Panc1 (cell line): ENCODE data around the gene FBXO22. TPM values are rescaled to one million over a fixed set of nuclear protein-coding genes. Genes with fewer than 3 reads are reported as not detected.
"Not testable (repeated sequence)": the region's sequence is repeated elsewhere in the genome, so short reads cannot be mapped to it uniquely, and the experiment has no call there.

Experiments
- ATAC-seq: fragments of 200-7000 bp; cut with Tn5 transposase; 2 replicates; pipeline ENCODE4 v1.9.1; 2020; ENCODE audit warnings: mild to moderate bottlenecking, moderate library complexity
- BruUV-seq: library from RNA; stranded (reverse); fragments of 400-500 nt; replicated peaks from 2 replicates; lab custom pipeline; 2021; lab: Mats Ljungman, UMichigan
- CTCF ChIA-PET: fragments of 300-600 bp; sonication (Branson Sonifier 250); formaldehyde crosslinking; loops from one replicate; lab custom pipeline; 2022; ENCODE audit warnings: antibody characterized with exemption; lab: Charles Lee
- POLR2A ChIA-PET: fragments of 300-600 bp; sonication (Branson Sonifier 250); formaldehyde crosslinking; loops from one replicate; lab custom pipeline; 2022; ENCODE audit warnings: antibody characterized with exemption; lab: Charles Lee
- DNase-seq: peaks from one replicate; pipeline ENCODE4 v3.0.0-alpha.2; 2010; ENCODE audit warnings: low read depth, low spot score
- H3K27ac ChIP-seq: 2 replicates; pipeline ENCODE4 v1.5.1; 2011; ENCODE audit warnings: mild to moderate bottlenecking, low read length, inconsistent platforms
- H3K27me3 ChIP-seq: fragments of 200-500 bp; sonication (Bioruptor generic); 2 replicates; pipeline ENCODE4 v1.6.0; 2014; ENCODE audit warnings: low read length, inconsistent platforms; ENCODE audit not compliant: control insufficient read depth, insufficient read depth
- H3K36me3 ChIP-seq: fragments of 200-500 bp; sonication (Bioruptor generic); 2 replicates; pipeline ENCODE4 v1.5.1; 2014; ENCODE audit warnings: inconsistent platforms, mild to moderate bottlenecking, low read length, moderate library complexity; ENCODE audit not compliant: control insufficient read depth, insufficient read depth
- H3K4me1 ChIP-seq: 2 replicates; pipeline ENCODE4 v1.5.1; 2011; ENCODE audit warnings: inconsistent platforms, mild to moderate bottlenecking, low read length, moderate library complexity; ENCODE audit not compliant: control insufficient read depth, insufficient read depth
- H3K4me3 ChIP-seq, 2 experiments: 2 replicates each; pipeline ENCODE4 v1.5.1; 2011 to 2012; ENCODE audit warnings: low read depth in 2 of 2, low read length in 2 of 2, mild to moderate bottlenecking in 2 of 2, inconsistent platforms in 1 of 2, moderate library complexity in 1 of 2
- H3K9me3 ChIP-seq: fragments of 200-500 bp; sonication (Bioruptor generic); 2 replicates; pipeline ENCODE4 v1.5.1; 2014; ENCODE audit warnings: low read depth, mild to moderate bottlenecking, inconsistent platforms, low read length, moderate library complexity; ENCODE audit not compliant: control insufficient read depth, insufficient read depth
- POLR2AphosphoS5 ChIP-seq: IDR thresholded peaks from 2 replicates; pipeline ENCODE4 v1.6.1; 2012; ENCODE audit warnings: mild to moderate bottlenecking, low read depth, low read length, moderate library complexity
- SIN3A ChIP-seq: IDR thresholded peaks from 2 replicates; pipeline ENCODE4 v1.6.1; 2012; ENCODE audit warnings: low read depth, mild to moderate bottlenecking, low read length, moderate library complexity, borderline replicate concordance; ENCODE audit not compliant: insufficient read depth
- TCF7L2 ChIP-seq: IDR thresholded peaks from 2 replicates; pipeline ENCODE4 v1.6.1; 2011; ENCODE audit warnings: mild to moderate bottlenecking, low read depth, low read length, inconsistent platforms
- in situ Hi-C: cut with HindIII; loops from 2 replicates; pipeline ENCODE4 v1.10.0; 2016; ENCODE audit warnings: low sequenced_read_pairs, low pct_unique_long_range_greater_than_20kb
- intact Hi-C: fragments of 100-400 bp; cut with micrococcal nuclease; formaldehyde crosslinking; loops from one replicate; pipeline ENCODE4 v1.10.0; 2022; ENCODE audit not compliant: unreplicated experiment
- total RNA-seq: library from RNA; stranded (reverse); gene quantifications from one replicate; pipeline ENCODE4 v1.2.1, GENCODE V29; 2021; ENCODE audit not compliant: unreplicated experiment
- TF ChIP-seq, protein P1 (sequence below), 2 experiments: IDR thresholded peaks; 2 replicates each; pipeline ENCODE4 v1.6.1; 2011 to 2012; ENCODE audit warnings: low read depth in 2 of 2, control low read depth in 1 of 2, low read length in 1 of 2, mild to moderate bottlenecking in 1 of 2, moderate library complexity in 1 of 2; ENCODE audit not compliant: insufficient read depth in 1 of 2
- TF ChIP-seq, protein P2 (sequence below): fragments of 450-650 bp; IDR thresholded peaks from 2 replicates; pipeline ENCODE4 v1.5.1; 2017; ENCODE audit warnings: mild to moderate bottlenecking

Gene FBXO22
- total RNA-seq, 1 experiment from 2014 or later, result 65.9 TPM

DNA sequence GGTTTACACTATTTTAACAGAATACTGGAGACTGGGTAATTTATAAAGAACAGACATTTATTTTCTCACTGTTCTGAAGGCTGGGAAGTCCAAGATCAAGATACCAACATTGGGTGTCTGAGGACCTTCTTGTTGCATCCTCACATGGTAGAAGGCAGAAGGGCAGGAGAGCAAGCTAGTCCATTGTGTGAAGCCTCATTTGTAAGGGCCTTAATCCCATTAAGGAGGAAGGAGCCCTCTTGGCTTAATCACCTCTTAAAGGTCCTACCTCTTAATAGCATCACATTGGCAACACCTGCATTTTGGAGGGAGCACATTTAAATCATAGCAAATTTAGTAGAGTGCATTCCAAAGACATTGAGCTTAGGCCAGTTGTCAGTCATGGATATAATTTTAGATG is 34.2 kb upstream of the FBXO22 start:
- no TSS peak for BruUV-seq
- in situ Hi-C loops, result no loop called here
- DNase-seq (no peak), ATAC-seq (no peak)
- Histone ChIP-seq H3K27me3 (no peaks in the 10 kb centered on the region), H3K36me3 (peaks cover 2% of the 10 kb centered on the region; the same call in 1 of the 2 replicates), H3K4me3 (no peak overlapping the region), H3K27ac (no peak overlapping the region), H3K9me3 (no peaks in the 10 kb centered on the region), H3K4me1 (no peaks in the 10 kb centered on the region)
- ChIA-PET POLR2A (no interaction called here), CTCF (no interaction called here)
- intact Hi-C loops, result no loop called here
- no peak for TF ChIP-seq SIN3A
- TF ChIP-seq, protein P1, sequence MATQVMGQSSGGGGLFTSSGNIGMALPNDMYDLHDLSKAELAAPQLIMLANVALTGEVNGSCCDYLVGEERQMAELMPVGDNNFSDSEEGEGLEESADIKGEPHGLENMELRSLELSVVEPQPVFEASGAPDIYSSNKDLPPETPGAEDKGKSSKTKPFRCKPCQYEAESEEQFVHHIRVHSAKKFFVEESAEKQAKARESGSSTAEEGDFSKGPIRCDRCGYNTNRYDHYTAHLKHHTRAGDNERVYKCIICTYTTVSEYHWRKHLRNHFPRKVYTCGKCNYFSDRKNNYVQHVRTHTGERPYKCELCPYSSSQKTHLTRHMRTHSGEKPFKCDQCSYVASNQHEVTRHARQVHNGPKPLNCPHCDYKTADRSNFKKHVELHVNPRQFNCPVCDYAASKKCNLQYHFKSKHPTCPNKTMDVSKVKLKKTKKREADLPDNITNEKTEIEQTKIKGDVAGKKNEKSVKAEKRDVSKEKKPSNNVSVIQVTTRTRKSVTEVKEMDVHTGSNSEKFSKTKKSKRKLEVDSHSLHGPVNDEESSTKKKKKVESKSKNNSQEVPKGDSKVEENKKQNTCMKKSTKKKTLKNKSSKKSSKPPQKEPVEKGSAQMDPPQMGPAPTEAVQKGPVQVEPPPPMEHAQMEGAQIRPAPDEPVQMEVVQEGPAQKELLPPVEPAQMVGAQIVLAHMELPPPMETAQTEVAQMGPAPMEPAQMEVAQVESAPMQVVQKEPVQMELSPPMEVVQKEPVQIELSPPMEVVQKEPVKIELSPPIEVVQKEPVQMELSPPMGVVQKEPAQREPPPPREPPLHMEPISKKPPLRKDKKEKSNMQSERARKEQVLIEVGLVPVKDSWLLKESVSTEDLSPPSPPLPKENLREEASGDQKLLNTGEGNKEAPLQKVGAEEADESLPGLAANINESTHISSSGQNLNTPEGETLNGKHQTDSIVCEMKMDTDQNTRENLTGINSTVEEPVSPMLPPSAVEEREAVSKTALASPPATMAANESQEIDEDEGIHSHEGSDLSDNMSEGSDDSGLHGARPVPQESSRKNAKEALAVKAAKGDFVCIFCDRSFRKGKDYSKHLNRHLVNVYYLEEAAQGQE (IDR thresholded peaks at IDR 0.05; ENCODE audit: insufficient read depth in 1 of 2, low read depth in 2 of 2, low read length in 1 of 2), result no peak
- TF ChIP-seq TCF7L2, result no peak
- no peak for TF ChIP-seq POLR2AphosphoS5
- TF ChIP-seq, protein P2, sequence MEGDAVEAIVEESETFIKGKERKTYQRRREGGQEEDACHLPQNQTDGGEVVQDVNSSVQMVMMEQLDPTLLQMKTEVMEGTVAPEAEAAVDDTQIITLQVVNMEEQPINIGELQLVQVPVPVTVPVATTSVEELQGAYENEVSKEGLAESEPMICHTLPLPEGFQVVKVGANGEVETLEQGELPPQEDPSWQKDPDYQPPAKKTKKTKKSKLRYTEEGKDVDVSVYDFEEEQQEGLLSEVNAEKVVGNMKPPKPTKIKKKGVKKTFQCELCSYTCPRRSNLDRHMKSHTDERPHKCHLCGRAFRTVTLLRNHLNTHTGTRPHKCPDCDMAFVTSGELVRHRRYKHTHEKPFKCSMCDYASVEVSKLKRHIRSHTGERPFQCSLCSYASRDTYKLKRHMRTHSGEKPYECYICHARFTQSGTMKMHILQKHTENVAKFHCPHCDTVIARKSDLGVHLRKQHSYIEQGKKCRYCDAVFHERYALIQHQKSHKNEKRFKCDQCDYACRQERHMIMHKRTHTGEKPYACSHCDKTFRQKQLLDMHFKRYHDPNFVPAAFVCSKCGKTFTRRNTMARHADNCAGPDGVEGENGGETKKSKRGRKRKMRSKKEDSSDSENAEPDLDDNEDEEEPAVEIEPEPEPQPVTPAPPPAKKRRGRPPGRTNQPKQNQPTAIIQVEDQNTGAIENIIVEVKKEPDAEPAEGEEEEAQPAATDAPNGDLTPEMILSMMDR, result no peak

GRCh38 chr15:75871589-75871988 is 32.1 kb upstream of the FBXO22 start:
- CTCF ChIA-PET, BruUV-seq, in situ Hi-C loops, POLR2A ChIA-PET, intact Hi-C loops, H3K36me3 ChIP-seq, H3K4me3 ChIP-seq, DNase-seq, H3K27ac ChIP-seq, H3K4me1 ChIP-seq, H3K27me3 ChIP-seq, H3K9me3 ChIP-seq, ATAC-seq: not testable (repeated sequence)

- Histone ChIP-seq H3K4me1 (no peaks in the 10 kb centered on the region), H3K4me3 (no peak overlapping the region), H3K27ac (no peak overlapping the region), H3K9me3 (no peaks in the 10 kb centered on the region), H3K36me3 (peaks cover 2% of the 10 kb centered on the region; the same call in 1 of the 2 replicates), H3K27me3 (no peaks in the 10 kb centered on the region)
- DNase-seq (no peak), ATAC-seq (no peak)
- intact Hi-C loops (no loop called here), in situ Hi-C loops (no loop called here)
- ChIA-PET CTCF (no interaction called here), POLR2A (interaction anchor here (0.6 kb wide), 2 partner anchors 294 to 620 kb away, joined by 3 read pairs; no protein-coding TSS in a partner anchor)
- no peak for TF ChIP-seq TCF7L2
- TF ChIP-seq SIN3A, result no peak
- TF ChIP-seq, protein P2, result no peak
- TF ChIP-seq, protein P1 (IDR thresholded peaks at IDR 0.05; ENCODE audit: insufficient read depth in 1 of 2, low read depth in 2 of 2, low read length in 1 of 2), result no peak
- TF ChIP-seq POLR2AphosphoS5, result no peak
- no TSS peak for BruUV-seq
Observed at GRCh38 chr15:75872403-75872990, 31.2 kb upstream of the FBXO22 start.
